AG08395 (cell line): ENCODE data around the gene SYT1.

Experiments
- DNase-seq: peaks from one replicate; pipeline ENCODE4 v3.0.0; 2012; ENCODE audit warnings: mixed read lengths, low spot score

The SYT1 gene

DNA sequence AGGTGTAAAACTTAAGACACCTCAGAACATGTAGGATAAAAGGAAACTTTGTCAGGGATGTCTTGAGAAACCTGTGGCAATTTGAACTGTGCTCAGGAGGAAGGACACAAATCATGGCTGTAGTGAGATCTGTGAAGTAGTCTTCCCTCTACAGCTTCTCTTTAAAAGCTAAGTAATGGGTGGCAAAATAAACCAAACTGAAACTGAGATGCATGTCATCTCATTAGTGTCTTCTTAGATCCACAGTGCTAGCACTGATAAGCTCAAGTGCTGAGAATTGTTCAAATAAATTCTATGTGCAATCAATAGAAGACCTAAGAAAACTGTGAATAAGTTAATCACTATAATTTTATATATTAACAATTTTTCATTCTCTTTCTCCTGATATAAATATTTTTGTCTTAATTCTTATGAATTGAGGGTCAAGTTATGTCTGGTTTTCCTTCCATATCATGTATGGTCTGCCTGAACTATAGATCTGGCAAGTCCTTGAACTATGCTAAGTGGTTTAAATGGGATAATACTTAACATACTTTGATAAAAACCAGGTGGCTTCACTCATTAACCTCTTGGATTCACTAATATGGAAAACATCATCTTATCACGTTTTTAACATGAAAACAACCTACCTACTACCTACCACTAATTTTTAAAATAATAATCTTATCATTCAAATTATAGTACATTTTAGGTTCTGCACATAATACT lies 27.2 kb downstream of the SYT1 start:
- no peak for DNase-seq

DNA sequence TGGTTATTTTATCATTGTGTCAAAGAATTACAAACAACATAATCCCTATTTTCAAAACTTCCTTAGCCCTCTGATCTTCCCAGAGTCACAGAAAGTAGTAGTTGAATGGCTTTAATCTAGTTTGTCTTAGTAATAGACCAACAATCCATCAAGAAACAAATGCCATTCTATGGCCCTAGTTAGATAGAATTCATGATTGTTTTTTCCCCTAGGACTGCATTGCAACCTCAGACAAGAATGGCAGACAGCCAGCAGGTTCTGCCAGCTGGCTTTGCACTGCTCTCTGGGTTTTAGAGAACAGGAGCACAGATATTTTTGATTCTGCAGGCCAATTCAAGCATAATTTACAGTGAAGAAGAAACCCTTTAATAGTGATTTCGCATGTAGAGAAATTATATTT lies 33.8 kb downstream of the SYT1 start:
- DNase-seq: peak; percentile 3

- DNase-seq: no peak
Measured at GRCh38 chr12:78914859-78915331, 50.3 kb downstream of the SYT1 start.

GRCh38 chr12:78916845-78917480 lies 52.4 kb downstream of the SYT1 start:
- no peak for DNase-seq

DNA sequence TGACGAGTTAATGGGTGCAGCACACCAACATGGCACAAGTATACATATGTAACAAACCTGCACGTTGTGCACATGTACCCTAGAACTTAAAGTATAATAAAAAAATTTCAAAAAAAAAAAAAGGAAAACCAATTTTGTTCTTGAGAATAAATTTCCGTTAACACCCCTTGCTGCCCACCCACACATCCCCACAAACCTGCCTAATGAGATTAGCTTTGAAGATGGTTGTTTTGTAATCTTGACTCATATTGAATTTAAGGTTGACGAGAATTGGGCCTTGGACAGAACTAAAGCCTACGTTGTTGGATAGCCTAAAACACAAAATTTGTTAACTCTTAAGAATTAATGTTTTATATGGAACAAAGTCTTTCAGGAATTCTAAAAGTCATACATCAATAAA lies 52.9 kb downstream of the SYT1 start:
- no peak for DNase-seq

- no peak for DNase-seq
Measured at GRCh38 chr12:78918268-78918667, 53.7 kb downstream of the SYT1 start.

DNA sequence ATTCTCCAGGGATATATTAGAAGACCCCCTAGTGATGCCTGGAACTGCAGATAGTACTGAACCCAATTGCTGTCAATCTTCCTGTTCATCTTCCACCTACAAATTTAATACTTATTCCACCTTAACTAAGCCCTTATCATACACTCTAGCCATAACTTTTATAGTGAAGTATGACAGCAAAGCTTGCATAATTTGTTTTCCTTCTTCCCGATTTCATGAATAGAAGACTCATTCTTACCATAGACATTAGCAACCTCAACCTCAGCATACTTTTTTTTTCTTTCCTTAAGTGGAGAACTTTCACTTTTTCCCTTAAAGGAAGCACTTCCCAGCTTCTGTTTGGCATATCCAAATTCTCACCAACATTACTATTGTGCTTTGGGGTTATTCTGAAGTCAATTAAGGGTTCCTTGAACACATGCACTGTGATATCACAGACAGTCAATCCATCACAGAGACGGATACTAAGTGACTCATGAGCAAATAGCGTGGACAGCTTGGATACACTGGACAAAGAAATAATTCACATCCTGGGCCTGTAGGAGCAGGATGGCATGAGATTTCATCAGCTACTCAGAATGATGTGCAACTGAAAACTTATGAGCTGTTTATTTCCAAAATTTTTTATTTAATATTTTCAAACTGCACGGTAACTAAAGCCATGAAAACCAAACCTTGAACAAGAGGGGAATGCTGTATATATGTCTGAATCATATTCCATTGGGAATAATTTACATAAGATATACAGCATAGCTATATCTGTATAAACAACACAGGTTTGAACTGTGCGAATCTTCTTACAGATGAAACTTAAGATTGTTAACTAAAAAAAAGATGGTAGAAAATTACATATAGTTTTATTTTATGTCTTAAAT lies 63.9 kb downstream of the SYT1 start:
- no peak for DNase-seq

GRCh38 chr12:78929075-78929418 lies 64.5 kb downstream of the SYT1 start:
- DNase-seq: no peak

DNA sequence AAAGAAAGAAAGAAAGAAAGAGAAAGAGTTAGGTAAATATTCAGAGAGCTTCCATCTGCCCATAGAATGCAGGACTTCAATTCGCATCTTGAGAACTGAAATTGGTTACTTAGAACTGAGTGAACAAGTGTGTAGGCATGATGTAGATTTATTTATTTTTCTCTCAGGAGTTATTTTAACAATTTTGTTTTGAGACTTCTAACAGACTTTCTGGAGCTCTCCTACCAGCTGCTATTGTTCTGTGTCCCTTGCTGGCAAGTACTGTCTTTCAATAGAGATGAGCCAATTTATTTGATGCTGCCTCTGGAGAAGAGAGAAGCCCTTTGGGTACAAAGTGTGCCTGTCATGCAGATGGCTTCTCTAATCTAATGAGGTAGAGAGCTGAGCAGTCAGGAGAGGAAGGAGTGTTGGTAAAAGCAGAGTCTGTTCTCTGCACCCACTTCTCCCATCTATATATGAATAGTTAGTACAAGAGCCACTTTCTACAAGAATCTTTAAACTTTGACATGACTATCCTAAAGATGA lies 67.0 kb downstream of the SYT1 start:
- DNase-seq: no peak

GRCh38 chr12:78933014-78933413 lies 68.4 kb downstream of the SYT1 start:
- no peak for DNase-seq

DNA sequence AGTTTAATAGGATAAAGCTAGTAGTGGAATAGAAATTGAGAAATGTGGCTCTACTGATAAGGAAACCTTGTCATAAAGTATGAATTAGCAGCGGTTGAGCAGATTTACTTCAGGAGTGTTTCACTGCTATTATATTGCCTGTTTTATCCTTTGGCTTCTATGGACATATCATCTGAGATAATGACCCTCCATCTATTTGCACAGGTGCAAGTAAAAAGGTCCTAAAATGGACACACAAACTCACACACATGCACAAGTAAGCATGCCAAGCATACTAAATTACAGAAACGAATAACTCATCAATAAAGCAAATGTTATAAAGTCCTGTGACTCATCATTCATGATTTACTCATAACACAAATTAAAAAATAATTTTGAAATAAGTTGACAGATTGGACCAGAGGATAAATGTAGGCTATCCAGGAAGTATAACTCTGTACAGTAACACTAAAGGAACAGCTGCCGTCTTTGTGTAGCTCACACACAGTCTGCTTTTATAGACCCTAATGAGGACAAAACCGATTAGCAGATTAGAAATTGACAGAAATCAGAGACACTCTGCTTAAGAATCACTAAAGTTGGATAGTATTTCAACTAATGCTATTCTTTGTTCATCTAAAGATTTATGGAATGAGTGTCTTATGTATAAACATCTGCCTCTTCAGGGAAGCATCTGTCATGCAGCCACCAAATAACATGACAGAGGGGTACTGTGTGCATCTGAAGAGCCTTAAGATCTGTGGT lies 73.9 kb downstream of the SYT1 start:
- DNase-seq: no peak

- no peak for DNase-seq
Measured at GRCh38 chr12:78949532-78949931, 85.0 kb downstream of the SYT1 start.

DNA sequence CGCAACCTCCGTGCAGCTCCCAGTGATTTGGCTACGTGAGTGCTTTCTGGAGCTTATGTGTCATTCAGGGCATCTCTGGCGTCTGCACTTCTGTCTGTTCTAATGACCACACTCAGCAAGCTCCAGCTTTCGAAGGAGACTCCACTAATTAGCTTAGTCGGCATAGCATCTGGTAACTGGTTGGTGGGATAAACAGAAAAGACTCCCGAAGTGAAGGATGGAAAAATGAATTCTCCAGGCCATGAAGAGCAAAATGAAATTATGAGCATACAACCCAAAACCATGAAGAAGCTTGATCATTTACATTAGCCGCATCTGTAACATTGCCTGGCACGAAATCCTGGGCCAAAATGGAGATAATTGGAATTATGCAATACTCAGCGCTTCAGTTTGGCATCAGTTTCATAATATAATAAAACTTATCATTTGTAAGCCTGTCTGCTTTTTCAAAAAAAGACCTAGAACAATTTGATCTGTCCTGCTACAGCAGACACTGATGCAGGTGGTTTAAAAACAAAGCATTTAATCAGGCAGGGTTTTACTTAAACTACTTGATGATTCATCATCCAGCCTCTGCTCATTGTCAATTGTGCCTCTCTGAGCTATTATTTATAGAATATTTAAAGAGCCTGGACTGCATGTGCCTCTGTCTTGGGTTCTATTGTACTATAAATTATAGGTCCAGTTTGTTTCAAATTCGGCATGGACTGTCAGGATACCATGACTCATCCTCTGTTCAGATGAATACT lies 87.4 kb downstream of the SYT1 start:
- DNase-seq: no peak

DNA sequence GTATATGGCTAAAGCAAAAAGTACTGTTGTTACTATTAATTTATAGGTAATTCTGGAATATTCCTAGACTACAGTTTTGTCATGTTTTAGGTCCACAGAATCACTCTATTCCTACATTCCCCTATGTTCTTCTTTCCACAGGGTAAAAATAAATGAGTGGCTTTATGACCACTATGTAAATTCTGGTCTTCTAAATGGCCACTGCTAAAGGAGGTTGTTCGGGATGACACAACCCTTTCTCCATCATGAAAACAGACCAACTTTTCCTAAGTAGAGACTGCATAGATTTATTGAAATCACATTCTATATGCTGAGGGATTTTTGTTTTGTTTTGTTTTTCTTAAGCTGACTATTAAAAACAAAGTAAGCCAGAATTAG lies 88.0 kb downstream of the SYT1 start:
- no peak for DNase-seq

GRCh38 chr12:78958941-78959340 lies 94.4 kb downstream of the SYT1 start:
- no peak for DNase-seq

DNA sequence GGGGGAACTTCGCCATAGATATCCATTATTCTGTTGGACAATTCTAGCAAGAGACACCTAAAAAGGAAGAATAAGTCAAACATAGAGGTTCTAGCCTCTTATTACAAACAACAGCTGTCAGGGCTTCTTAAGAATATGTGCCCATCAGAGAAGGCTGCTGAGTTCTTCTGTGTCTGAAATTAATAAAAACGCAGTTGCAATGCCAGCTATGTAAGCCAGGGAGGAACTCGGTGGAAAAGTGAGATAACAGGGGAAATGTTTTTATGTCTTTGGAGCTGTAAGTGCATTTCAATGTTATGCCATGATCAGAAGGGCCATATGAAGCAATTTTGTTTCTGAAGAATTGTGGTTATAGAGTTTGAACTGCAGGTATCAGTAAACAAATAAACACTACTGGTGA lies 95.0 kb downstream of the SYT1 start:
- no peak for DNase-seq

GRCh38 chr12:78961171-78961570 lies 96.6 kb downstream of the SYT1 start:
- no peak for DNase-seq

- DNase-seq: no peak
Measured at GRCh38 chr12:78963439-78964227, 99.1 kb downstream of the SYT1 start.

DNA sequence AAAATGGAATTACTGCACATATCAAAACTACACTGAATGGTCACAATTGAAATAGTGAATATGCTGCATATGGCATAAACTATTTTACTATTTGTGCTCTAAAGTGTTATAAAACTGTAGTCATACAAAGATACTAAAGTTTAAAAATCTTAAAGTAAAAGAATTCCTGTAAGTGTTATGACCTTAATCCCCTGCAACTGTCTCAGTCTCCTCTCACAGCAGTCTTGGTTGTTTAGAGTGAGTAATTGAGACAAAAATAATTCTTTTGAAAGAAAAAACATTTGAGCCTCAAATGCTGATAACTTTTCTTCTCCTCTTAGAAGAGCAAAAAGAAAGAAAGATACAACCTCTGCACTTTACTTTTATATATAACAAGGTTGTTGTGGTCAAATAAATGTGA lies 99.9 kb downstream of the SYT1 start:
- no peak for DNase-seq

- DNase-seq: no peak
Measured at GRCh38 chr12:78966062-78966461, 101.5 kb downstream of the SYT1 start.

DNA sequence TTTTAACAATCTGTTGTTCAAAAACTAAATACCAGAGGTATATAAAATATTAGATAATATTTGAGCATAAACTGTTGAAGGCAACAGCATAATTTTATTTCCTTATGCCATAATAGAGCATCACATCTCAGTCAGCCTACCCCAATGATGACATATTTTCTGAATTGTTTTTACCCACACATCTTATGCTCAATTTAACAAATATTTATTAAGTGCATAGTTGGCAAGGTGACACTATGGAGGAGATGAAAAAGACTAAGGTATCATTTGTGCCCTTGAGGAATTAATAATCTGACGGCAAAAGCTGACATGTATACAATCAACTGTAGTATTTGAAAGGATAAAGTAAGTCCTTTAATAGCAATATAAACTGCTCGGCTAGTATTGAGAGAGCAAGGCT lies 102.4 kb downstream of the SYT1 start:
- DNase-seq: no peak
